GM12873 (cell line): ENCODE results near the gene NFATC4.

ENCODE experiments used
- TF ChIP-seq, protein P1 (sequence below): IDR thresholded peaks from 2 replicates; pipeline ENCODE4 v1.5.1; 2012; ENCODE audit warnings: low read depth, mild to moderate bottlenecking, moderate library complexity, low read length, control low read depth; ENCODE audit not compliant: insufficient read depth; ENCODE audit errors: missing control alignments

Gene NFATC4

DNA sequence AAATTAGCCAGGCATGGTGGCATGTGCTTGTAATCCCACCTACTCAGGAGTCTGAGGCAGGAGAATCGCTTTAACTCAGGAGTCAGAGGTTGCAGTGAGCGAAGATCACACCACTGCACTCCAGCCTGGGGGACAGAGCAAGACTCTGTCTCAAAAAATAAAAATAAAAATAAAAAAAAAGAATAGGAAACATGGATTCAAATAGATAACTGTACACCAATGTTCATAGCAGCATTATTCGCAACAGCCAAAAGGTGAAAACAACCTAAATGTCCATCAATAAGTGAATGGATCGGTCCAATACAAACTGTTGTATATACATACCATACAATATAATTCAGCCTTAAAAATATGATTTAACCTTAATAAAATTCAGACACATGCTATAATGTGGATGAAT is 25.1 kb upstream of the NFATC4 start:
- TF ChIP-seq, protein P1, sequence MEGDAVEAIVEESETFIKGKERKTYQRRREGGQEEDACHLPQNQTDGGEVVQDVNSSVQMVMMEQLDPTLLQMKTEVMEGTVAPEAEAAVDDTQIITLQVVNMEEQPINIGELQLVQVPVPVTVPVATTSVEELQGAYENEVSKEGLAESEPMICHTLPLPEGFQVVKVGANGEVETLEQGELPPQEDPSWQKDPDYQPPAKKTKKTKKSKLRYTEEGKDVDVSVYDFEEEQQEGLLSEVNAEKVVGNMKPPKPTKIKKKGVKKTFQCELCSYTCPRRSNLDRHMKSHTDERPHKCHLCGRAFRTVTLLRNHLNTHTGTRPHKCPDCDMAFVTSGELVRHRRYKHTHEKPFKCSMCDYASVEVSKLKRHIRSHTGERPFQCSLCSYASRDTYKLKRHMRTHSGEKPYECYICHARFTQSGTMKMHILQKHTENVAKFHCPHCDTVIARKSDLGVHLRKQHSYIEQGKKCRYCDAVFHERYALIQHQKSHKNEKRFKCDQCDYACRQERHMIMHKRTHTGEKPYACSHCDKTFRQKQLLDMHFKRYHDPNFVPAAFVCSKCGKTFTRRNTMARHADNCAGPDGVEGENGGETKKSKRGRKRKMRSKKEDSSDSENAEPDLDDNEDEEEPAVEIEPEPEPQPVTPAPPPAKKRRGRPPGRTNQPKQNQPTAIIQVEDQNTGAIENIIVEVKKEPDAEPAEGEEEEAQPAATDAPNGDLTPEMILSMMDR: no peak

DNA sequence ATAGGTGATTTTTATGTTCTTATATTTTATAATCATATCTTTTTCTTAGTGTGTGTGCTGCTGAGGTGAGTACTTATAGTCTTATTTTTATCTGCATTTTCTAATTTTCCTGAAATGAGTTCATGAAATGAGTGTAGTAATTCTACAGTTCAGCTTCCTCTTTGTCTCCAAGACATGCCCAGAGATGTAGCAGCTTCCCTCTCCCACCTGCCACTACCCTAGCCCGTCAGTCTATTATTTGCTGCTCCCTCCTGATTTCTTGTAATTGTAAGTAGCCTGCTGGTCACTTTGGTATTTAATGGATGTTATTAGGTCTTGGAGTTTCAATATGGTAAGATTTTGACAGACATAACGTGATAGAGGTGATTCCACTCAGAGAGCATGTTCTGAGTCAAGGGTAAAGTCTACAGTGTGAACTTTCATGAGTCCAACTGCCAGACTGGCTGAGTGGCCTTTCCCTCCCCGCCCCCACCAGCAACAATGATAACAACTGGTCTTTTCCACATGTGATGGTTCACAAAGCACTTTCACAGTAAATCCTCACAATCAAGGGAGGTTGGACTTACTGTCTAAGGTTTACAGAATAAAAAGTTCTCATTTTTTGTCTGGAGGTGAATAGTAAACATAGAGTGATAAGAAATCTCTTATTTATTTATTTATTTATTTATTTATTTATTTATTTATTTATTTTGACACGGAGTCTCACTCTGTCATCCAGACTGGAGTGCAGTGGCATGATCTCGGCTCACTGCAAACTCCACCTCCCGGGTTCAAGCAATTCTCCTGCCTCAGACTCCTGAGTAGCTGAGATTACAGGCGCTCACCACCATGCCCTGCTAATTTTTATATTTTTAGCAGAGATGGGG is 24.0 kb upstream of the NFATC4 start:
- TF ChIP-seq, protein P1: no peak

DNA sequence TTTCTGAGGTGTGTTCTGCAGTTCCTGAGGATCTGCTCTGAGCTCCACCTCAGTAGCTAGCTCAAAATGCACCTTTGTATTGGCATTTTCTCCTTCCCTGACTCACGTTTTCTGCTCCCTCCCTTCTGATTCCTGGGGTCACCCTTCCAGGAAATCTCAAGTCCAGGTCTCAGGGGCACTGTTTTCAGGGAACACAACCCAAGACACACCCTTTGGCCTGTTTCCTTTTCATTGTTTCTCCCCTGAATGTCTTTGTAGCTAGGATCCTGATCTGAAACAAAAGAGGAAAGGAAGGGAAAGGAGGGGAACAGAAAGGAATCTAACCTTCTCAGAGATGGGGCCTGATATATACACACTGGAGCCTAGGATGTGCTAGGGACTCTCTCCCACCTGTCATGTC is 20.9 kb upstream of the NFATC4 start:
- TF ChIP-seq, protein P1: no peak

DNA sequence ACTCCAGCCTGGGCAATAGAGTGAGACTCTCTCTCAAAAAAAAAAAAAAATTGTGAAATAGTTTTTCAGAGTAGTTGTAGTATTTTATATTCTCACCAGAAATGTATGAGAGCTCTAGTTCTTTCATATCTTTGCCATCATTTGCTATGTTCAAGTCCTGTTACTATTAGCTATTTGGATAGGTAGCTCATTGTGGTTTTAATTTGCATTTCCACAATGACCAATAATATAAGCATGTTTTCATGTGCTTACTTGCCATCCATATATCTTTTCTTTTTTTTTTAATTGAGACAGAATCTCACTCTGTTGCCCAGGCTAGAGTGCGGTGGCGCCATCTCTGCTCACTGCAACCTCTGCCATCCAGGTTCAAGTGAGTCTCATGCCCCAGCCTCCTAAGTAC is 19.8 kb upstream of the NFATC4 start:
- TF ChIP-seq, protein P1: no peak

DNA sequence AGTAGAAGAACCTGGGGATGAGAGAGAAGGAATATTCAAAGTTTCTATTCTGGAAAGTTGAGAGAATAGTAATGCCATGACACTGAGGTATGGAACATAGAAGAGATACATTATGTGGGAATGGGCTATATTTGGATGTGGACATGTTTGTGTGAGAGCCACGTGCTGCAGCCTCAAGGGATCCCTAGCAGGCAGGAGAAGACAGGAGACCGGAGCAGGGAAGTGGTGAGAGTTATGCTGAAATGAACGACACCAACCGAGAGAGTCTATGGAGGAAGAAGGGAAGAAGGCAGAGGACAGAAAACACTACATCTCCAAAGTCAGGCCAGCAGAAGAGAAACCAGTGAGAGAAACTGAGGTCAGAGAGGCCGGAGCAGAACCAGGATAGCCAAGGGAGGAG is 18.2 kb upstream of the NFATC4 start:
- TF ChIP-seq, protein P1: no peak

DNA sequence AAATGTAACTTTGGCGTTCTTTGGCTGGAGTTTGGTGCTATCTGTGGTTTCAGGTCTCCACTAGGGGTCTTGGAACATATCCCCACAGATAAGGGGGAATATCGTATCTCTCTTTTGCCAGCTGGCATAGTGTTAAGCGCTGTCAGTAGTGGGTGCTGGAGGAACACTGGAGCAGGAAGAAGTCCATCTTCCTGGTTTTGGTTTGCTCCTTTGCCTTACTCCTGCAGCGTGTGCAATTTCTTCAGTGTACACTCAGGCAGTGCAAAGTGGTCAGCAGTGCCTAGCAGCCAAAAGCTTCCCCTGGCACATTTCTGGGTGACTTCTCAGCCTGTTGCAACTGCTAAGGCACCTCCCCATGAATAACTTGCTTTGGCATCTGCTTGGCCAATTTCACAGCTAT is 16.5 kb upstream of the NFATC4 start:
- TF ChIP-seq, protein P1: peak; percentile 12

DNA sequence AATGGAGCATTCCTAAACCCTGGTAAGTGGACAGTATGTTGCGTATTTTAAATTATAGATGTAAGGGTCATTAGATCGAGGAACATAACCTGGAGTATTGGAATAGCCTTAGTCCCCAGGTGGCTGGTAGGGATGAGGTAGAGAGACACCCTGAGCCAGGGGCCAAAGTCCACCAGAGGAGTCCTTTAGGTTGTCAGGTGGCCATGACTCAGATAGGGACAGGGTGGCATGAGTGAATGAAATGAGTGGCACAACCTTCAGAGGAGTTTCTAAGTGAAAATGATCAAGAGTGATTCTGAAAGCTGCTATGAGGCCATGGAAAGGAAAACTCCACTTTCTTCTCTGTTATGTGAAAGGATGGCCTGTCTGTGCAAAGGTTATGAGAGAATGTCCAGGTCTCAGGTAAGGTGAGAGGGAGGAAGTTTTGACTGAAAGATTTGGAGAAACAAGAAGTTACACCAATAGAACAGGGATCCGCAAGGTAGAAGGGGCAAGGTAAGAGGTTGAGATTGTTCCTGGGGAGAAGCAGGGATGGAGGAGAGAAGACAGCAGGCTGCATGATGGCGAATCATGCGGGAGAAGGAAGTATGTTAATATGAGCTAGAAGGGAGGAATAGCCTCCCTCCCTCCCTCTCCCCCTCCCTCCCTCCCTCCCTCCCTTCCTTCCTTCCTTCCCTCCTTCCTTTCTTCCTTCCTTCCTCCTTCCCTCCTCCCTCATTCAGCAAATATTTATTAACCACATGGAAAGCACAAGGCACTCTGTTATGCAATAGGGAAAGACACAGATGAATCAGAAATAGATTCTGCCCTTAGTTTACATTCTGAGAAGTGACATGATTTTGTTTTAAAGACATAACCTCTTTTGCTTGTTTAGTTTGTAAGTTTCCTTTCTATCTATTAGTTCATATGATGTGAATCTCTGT is 14.2 kb upstream of the NFATC4 start:
- TF ChIP-seq, protein P1: no peak
